Measurements from ENCODE around the gene ST7. TPM values are rescaled to one million over a fixed set of nuclear protein-coding genes. Genes with fewer than 3 reads are reported as not detected.

The ST7 gene
- total RNA-seq, 2 experiments from 2014 or later: 4.6 to 5.6 TPM

GRCh38 chr7:117250245-117250644 is 296.9 kb downstream of the ST7 start:
- Mint-ChIP-seq H3K9me3 (no peaks in the 10 kb centered on the region), H3K36me3 (no peaks in the 10 kb centered on the region), H3K4me1 (no peaks in the 10 kb centered on the region), H3K27me3 (no peaks in the 10 kb centered on the region), H3K27ac (no peak overlapping the region), H3K4me3 (no peak overlapping the region)
- POLR2A ChIA-PET: no interaction called here
- DNase-seq (no peak), ATAC-seq (ENCODE audit: low read depth) (no peak)

- POLR2A ChIA-PET: no interaction called here
- no peaks in the 10 kb centered on the region for H3K4me1 Mint-ChIP-seq
- H3K27ac Mint-ChIP-seq: no peak overlapping the region
- no peaks in the 10 kb centered on the region for H3K9me3 Mint-ChIP-seq
- ATAC-seq (ENCODE audit: low read depth): no peak
- no peak for DNase-seq
- H3K27me3 Mint-ChIP-seq: no peaks in the 10 kb centered on the region
- H3K4me3 Mint-ChIP-seq: no peak overlapping the region
- H3K36me3 Mint-ChIP-seq: no peaks in the 10 kb centered on the region
Measured at GRCh38 chr7:117250801-117251200, 297.5 kb downstream of the ST7 start.

GRCh38 chr7:117251687-117252086 is 298.4 kb downstream of the ST7 start:
- POLR2A ChIA-PET: no interaction called here
- DNase-seq: no peak
- Mint-ChIP-seq H3K4me3 (no peak overlapping the region), H3K27me3 (no peaks in the 10 kb centered on the region), H3K27ac (no peak overlapping the region), H3K36me3 (no peaks in the 10 kb centered on the region), H3K9me3 (no peaks in the 10 kb centered on the region), H3K4me1 (no peaks in the 10 kb centered on the region)
- no peak for ATAC-seq (ENCODE audit: low read depth)

DNA sequence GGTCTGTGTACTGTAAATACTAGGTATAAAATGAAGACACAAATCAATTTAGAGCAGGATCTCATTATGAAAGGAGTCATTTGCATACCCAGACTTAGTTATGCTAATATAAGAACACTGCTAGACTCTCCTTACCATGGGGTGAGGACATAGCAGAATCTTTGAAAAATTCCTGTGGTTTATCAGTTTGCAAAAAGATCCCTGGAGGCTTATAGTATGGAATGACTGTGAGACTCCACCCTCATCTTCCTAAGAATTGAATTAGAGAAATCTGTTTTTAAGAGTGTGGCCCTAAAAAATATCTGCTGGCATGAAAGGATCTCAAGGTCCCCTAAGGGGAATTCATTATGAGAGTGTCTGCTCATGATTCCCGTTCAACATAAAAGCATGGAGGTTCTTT is 306.3 kb downstream of the ST7 start:
- POLR2A ChIA-PET: no interaction called here
- H3K9me3 Mint-ChIP-seq: no peaks in the 10 kb centered on the region
- H3K27me3 Mint-ChIP-seq: no peaks in the 10 kb centered on the region
- no peaks in the 10 kb centered on the region for H3K36me3 Mint-ChIP-seq
- H3K27ac Mint-ChIP-seq: no peak overlapping the region
- ATAC-seq (ENCODE audit: low read depth) (no peak), DNase-seq (no peak)
- H3K4me3 Mint-ChIP-seq: no peak overlapping the region
- H3K4me1 Mint-ChIP-seq: no peaks in the 10 kb centered on the region

DNA sequence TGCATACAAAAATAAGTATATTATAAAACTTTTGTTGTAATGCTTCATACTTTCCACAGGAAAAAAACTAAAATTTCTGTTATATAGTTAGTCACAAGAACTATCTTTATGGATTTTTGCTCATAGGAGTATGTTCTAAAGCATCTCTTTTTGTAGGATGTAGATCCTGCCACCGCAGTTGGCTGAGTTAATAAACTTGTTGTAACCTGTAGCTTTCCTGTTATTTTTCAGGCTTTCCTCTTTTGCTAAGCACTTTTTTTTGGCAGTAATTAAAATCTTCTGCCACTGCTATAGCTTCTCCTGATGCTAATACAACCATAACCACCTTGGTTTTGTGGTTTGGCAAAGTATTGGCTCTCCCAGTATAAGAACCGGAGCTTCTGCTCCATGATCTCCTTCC is 309.2 kb downstream of the ST7 start:
- Mint-ChIP-seq H3K4me1 (no peaks in the 10 kb centered on the region), H3K36me3 (no peaks in the 10 kb centered on the region), H3K27ac (no peak overlapping the region), H3K4me3 (no peak overlapping the region), H3K27me3 (no peaks in the 10 kb centered on the region), H3K9me3 (no peaks in the 10 kb centered on the region)
- POLR2A ChIA-PET: no interaction called here
- no peak for DNase-seq
- no peak for ATAC-seq (ENCODE audit: low read depth)

DNA sequence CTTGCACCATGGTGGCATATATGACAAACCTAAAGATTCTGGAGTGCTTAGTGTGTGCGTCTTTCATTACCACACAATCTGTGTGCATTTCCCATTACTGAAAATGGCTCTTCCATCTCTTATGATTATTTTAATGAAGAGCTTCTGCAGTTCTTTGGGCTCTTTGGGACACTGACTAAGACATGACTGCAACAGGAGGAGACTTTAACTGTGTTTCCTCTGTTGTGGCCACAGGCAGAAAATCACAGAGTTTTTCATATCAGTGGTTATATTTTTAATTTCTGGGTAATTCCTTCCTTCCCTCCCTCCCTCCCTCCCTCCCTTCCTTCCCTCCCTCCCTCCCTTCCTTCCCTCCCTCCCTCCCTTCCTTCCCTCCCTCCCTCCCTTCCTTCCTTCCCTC is 311.4 kb downstream of the ST7 start:
- Mint-ChIP-seq H3K27me3 (no peaks in the 10 kb centered on the region), H3K9me3 (peaks cover 1% of the 10 kb centered on the region), H3K27ac (no peak overlapping the region), H3K4me3 (no peak overlapping the region), H3K4me1 (no peaks in the 10 kb centered on the region), H3K36me3 (no peaks in the 10 kb centered on the region)
- DNase-seq: no peak
- POLR2A ChIA-PET: no interaction called here
- ATAC-seq (ENCODE audit: low read depth): no peak

DNA sequence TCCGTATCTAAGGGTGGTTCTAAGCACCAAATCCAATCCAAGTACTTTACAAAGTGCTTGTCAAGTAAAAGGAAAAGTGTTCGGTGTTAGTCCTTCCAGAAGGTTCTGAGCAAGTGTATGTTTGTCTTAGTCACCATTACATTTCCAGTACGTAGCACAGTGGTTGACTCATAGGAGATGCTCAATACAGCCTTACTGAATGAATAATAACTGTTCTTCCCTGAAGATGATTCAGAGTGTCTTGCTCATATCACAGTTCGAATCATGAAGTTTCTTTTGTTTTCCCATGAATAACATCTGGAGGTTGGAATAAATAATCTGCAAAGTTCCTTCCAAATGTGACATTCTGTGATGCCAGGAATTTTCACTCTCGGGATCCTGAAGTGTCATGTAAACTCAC is 316.1 kb downstream of the ST7 start:
- no peaks in the 10 kb centered on the region for H3K36me3 Mint-ChIP-seq
- ATAC-seq (ENCODE audit: low read depth) (no peak), DNase-seq (no peak)
- peaks cover 1% of the 10 kb centered on the region for H3K9me3 Mint-ChIP-seq
- no peak overlapping the region for H3K4me3 Mint-ChIP-seq
- peaks cover 5% of the 10 kb centered on the region for H3K27me3 Mint-ChIP-seq
- POLR2A ChIA-PET: no interaction called here
- no peaks in the 10 kb centered on the region for H3K4me1 Mint-ChIP-seq
- H3K27ac Mint-ChIP-seq: no peak overlapping the region

DNA sequence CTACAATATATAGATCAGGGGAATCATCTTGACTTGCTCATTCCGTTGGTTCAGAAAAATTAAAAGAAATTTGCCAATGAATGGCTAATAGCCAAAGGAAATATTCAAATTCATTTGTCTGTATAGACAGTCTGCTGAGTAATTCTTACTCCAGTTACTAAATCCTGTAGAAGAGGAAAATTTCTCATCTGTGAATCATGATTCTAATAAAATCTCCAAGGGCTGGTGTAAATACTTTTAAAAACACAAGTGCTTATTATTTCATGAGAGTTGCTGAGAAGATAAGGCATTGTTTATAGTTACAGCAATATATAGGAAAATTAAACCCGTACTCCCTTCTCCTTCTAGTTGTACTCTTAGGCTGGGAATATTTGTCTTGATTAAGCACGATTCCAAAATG is 316.6 kb downstream of the ST7 start:
- DNase-seq (no peak), ATAC-seq (ENCODE audit: low read depth) (no peak)
- no peaks in the 10 kb centered on the region for H3K36me3 Mint-ChIP-seq
- H3K4me1 Mint-ChIP-seq: no peaks in the 10 kb centered on the region
- peaks cover 5% of the 10 kb centered on the region for H3K27me3 Mint-ChIP-seq
- H3K4me3 Mint-ChIP-seq: no peak overlapping the region
- POLR2A ChIA-PET: no interaction called here
- H3K9me3 Mint-ChIP-seq: peaks cover 1% of the 10 kb centered on the region
- H3K27ac Mint-ChIP-seq: no peak overlapping the region

GRCh38 chr7:117270371-117270770 is 317.1 kb downstream of the ST7 start:
- POLR2A ChIA-PET: no interaction called here
- H3K9me3 Mint-ChIP-seq: peaks cover 1% of the 10 kb centered on the region
- no peak overlapping the region for H3K27ac Mint-ChIP-seq
- peaks cover 5% of the 10 kb centered on the region for H3K27me3 Mint-ChIP-seq
- no peaks in the 10 kb centered on the region for H3K4me1 Mint-ChIP-seq
- ATAC-seq (ENCODE audit: low read depth): no peak
- H3K36me3 Mint-ChIP-seq: no peaks in the 10 kb centered on the region
- no peak overlapping the region for H3K4me3 Mint-ChIP-seq
- no peak for DNase-seq

- no peak overlapping the region for H3K4me3 Mint-ChIP-seq
- no peak overlapping the region for H3K27ac Mint-ChIP-seq
- ATAC-seq (ENCODE audit: low read depth) (no peak), DNase-seq (no peak)
- no peaks in the 10 kb centered on the region for H3K4me1 Mint-ChIP-seq
- POLR2A ChIA-PET: no interaction called here
- H3K9me3 Mint-ChIP-seq: peaks cover 1% of the 10 kb centered on the region
- H3K36me3 Mint-ChIP-seq: no peaks in the 10 kb centered on the region
- peaks cover 5% of the 10 kb centered on the region for H3K27me3 Mint-ChIP-seq
Measured at GRCh38 chr7:117271566-117271965, 318.3 kb downstream of the ST7 start.

DNA sequence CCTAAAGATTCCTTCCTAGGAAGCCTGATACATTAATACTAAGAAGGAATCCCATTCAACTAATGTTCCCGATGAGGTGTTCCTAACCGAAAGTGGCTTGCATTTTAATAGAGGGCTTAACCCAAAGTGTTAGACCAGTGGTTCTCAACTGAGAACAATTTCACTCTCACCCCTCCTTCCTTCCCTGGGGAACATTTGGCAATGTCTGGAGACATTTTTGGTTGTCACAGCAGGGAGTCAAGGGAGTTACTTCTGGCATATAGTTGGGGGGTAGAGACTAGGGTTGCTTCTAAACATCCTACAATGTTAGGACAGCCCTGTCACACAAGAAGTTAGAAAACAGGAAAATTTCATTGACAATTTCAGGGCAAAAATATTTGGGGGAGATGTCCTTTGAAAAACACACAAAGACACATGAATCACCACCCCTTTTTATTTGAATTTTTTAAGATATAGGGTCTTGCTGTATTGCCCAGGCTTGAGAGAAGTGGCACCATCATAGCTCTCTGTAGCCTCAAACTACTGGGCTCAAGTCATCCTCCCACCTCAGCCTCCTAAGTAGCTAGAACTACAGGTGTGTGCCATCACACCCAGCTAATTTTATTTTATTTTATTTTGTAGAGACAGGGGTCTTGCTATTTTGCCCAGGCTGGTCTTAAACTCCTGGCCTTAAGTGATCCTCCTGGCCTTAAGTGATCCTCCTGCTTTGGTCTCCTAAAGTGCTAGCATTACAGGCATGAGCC is 318.9 kb downstream of the ST7 start:
- H3K4me1 Mint-ChIP-seq: no peaks in the 10 kb centered on the region
- peaks cover 1% of the 10 kb centered on the region for H3K9me3 Mint-ChIP-seq
- peaks cover 5% of the 10 kb centered on the region for H3K27me3 Mint-ChIP-seq
- POLR2A ChIA-PET: no interaction called here
- no peaks in the 10 kb centered on the region for H3K36me3 Mint-ChIP-seq
- no peak overlapping the region for H3K27ac Mint-ChIP-seq
- H3K4me3 Mint-ChIP-seq: no peak overlapping the region
- DNase-seq: no peak
- no peak for ATAC-seq (ENCODE audit: low read depth)

GRCh38 chr7:117273325-117273724 is 320.0 kb downstream of the ST7 start:
- no peak overlapping the region for H3K27ac Mint-ChIP-seq
- H3K4me3 Mint-ChIP-seq: no peak overlapping the region
- no peaks in the 10 kb centered on the region for H3K36me3 Mint-ChIP-seq
- POLR2A ChIA-PET: no interaction called here
- no peaks in the 10 kb centered on the region for H3K4me1 Mint-ChIP-seq
- H3K27me3 Mint-ChIP-seq: peaks cover 5% of the 10 kb centered on the region
- ATAC-seq (ENCODE audit: low read depth): no peak
- DNase-seq: no peak
- H3K9me3 Mint-ChIP-seq: no peaks in the 10 kb centered on the region

GRCh38 chr7:117273814-117274225 is 320.5 kb downstream of the ST7 start:
- POLR2A ChIA-PET: no interaction called here
- Mint-ChIP-seq H3K27ac (no peak overlapping the region), H3K4me1 (no peaks in the 10 kb centered on the region), H3K9me3 (no peaks in the 10 kb centered on the region), H3K4me3 (no peak overlapping the region), H3K27me3 (peaks cover 5% of the 10 kb centered on the region), H3K36me3 (no peaks in the 10 kb centered on the region)
- no peak for ATAC-seq (ENCODE audit: low read depth)
- DNase-seq: no peak

- Mint-ChIP-seq H3K4me3 (no peak overlapping the region), H3K27me3 (peaks cover 5% of the 10 kb centered on the region), H3K4me1 (no peaks in the 10 kb centered on the region), H3K36me3 (no peaks in the 10 kb centered on the region), H3K27ac (no peak overlapping the region), H3K9me3 (no peaks in the 10 kb centered on the region)
- POLR2A ChIA-PET: no interaction called here
- DNase-seq: no peak
- no peak for ATAC-seq (ENCODE audit: low read depth)
Measured at GRCh38 chr7:117274951-117275350, 321.6 kb downstream of the ST7 start.

GRCh38 chr7:117277576-117277975 is 324.3 kb downstream of the ST7 start:
- POLR2A ChIA-PET: no interaction called here
- H3K27ac Mint-ChIP-seq: no peak overlapping the region
- DNase-seq (no peak), ATAC-seq (ENCODE audit: low read depth) (no peak)
- H3K4me1 Mint-ChIP-seq: no peaks in the 10 kb centered on the region
- H3K27me3 Mint-ChIP-seq: peaks cover 3% of the 10 kb centered on the region
- H3K4me3 Mint-ChIP-seq: no peak overlapping the region
- no peaks in the 10 kb centered on the region for H3K9me3 Mint-ChIP-seq
- H3K36me3 Mint-ChIP-seq: no peaks in the 10 kb centered on the region
